Erythroblast (primary cell): ENCODE measurements around the gene CD79B.

Experiments
- GATA1 ChIP-seq: IDR thresholded peaks from 2 replicates; pipeline ENCODE4 v1.6.1; 2011; ENCODE audit warnings: low read depth, mild to moderate bottlenecking, control low read depth, low read length, moderate library complexity
- POLR2A ChIP-seq: IDR thresholded peaks from 2 replicates; pipeline ENCODE4 v1.6.1; 2011; ENCODE audit warnings: mild to moderate bottlenecking, low read length

DNA sequence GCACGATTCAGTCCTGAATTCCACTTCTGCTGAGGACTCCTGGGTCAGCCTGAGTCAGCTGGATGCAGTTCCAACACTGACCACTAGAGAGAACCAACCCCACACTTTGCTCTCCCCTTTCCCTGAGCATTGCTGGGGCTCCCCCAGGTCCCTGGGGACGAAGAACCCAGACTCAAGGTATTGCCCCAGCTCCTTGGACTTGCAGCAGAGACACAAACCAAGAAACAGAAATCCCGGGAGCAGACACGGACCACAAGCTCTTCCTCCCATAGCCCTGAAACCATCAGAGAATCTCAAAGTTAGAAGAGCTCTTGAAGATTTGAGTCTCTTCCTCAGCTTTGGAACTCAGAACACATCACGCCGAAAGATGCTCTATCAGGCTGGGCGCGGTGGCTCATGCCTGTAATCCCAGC, 12.8 kb downstream of the CD79B start:
- no peak for TF ChIP-seq POLR2A
- TF ChIP-seq GATA1: no peak
